CD4-positive, alpha-beta T cell treated with Interleukin-6 for 4 hours (primary cell): ENCODE measurements around the gene SNAI3.

Experiments
- DNase-seq: peaks from one replicate; pipeline ENCODE4 v3.0.0-alpha.2; 2020; ENCODE audit warnings: mixed read lengths

SNAI3 gene

DNA sequence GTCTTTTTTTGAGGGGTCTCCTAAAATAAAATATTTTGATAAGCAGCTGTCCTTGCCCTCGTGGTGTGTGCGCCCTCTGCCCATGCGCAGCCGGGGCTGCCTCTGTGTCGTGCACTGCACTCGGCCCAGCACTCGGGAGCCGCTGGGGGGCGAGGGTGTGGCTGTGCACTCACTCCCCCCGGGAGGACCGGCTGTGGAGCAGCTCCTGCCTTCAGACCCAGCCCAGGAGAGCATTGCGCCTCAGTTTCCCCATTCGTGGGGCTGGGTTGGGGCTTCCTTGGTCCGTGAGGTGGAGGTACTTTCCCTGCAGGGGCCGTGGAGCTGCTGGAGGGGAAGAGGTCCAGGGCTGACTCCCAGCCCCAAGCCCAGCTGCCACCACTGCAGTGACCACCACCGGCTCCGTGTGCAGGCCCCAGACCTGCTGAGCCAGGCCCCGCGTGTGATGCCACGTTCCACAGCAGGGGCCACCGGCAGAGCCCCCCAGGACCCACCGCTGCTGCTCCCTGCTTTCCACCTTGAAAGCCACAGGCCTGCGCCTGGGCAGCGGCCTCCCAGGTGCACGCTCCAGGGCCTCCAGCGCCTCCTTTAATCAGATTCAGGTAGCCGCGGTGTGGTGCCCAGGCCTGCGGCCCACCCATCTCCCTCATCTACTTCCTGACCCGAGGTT lies 54.3 kb downstream of the SNAI3 start:
- DNase-seq: no peak

DNA sequence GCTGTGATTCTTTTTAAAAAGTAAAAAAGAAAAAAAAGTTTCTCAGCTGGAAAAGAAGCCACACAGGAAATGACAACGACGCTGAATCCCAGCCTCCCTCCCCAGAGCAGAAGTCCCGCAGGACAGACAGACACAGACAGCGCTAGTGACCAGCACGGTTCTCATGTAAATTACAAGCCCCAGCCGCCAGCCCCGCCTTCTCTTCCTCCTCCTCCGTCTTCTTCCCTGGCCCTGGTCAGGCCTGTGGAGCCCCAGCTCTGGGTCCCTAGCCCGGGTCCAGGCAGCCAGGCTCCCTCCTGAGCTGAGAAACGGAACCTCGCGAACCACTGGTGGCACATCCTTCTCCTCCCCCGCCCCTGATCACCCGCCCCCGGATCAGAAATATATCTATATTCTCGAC lies 54.9 kb downstream of the SNAI3 start:
- DNase-seq: no peak

DNA sequence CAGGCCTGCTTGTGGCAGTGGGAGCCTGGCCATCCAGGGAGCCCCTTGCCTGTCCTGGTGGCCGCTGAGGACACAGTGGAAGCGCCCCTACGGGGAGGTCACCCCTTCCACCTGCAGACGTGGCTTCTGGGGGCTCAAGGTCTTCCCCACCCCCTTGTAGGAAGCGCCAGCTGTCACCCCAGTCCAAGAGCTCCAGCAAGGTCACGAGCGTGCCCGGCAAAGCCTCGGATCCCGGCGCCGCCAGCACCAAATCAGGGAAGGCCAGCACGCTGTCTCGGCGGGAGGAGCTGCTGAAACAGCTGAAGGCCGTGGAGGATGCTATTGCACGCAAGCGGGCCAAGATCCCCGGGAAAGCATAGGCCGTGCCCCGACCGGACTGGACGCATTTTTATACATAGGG lies 55.4 kb downstream of the SNAI3 start:
- DNase-seq: no peak

DNA sequence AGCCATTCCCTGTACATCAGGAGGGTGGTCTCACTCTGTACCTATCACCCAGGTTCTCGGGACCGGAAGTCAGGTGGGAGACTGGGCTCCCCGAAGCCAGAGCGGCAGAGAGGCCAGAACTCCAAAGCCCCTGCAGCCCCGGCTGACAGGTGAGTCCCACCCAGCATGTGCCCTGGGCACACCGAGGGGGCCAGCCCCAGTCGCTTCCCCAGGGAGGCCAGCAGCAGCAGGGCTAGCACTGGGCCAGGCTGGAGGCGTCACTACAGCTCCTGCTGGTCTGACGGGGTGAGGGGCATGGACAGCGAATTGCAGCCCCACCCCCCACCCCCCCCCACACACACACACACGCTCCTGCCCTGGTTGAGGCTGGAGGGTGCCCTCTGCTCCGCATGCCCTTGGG lies 55.9 kb downstream of the SNAI3 start:
- no peak for DNase-seq

DNA sequence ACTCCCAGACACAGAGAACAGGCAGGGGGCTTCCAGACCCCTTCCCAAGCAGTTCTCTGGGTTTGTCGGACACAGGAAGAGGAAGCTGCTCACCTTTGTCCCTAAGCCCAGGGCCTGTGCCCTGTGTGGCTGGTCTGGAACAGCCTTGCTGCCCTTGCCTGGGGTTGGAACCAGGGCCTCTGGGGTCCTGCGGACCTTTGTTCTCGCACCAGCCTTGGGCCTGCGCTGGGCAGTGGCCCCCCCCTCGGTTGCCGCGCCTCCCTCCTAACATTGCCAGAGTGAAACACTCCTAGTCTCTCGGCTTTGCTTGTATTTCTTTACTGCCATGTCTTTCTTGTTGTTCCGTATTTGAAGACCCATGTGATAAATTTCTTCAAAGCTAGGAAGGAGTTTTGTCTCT lies 56.5 kb downstream of the SNAI3 start:
- DNase-seq: no peak

DNA sequence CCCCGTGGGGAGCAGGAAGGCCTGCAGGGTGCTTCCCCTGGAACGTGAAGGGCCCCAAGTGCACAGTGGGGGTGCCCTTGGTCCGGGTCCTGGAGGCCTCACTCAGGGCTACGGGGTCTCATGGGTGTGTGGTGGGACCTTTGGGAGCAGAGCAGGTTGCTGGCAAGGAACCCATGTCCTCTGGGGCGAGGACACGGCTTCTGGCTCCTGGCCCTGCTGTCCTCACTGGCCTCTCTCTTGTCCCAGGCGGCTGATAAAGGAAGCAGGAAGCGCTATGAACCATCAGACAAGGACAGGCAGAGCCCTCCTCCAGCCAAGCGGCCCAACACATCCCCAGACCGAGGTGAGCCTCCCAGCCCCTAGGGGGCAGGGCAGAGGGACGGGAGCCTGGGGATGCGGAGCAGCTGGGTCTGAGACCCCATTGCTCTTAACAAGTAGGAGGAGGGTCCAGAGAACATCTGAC lies 57.8 kb downstream of the SNAI3 start:
- DNase-seq: peak; percentile 31
